ENCODE results near the gene OTUD6A. TPM values are rescaled to one million over a fixed set of nuclear protein-coding genes. Genes with fewer than 3 reads are reported as not detected.

The OTUD6A gene
- total and polyA plus RNA-seq, 9 of the 15 experiments (the other 6 are each of a cell fraction or from before 2014, with no cell fraction given): not detected

DNA sequence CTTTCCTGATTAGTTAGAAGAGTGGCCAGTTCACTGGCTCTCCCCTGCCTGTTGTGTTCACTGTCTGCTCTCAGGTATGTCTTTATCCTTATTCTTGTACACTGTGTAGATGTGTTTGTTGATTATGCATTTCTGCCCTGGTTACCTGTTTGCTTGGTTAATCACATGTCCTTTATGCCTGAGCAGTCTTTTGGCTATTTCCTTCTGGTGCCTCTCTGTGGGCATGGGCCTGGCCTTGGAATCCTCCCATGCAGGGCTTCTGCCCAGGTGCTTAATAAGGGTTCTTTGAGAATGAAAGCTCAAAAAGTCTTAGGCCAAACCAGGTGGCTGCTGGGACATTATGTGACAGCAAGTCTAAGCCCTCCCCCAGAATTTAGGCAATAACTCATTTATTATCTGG lies 26.5 kb downstream of the OTUD6A start:
- no peak for FAIRE-seq
- Histone ChIP-seq H3K27me3 (ENCODE audit: control insufficient read depth in 2 of 2, insufficient read depth in 2 of 2, low read length in 2 of 2) (peaks cover 0 to 8% of the 10 kb centered on the region in 2 experiments; a peak in 1 of 5 replicates), H3K9me3 (replicated peaks; ENCODE audit: control insufficient read depth, insufficient read depth, low read depth, low read length) (no peaks in the 10 kb centered on the region), H3K9ac (ENCODE audit: insufficient read depth in 1 of 2, low read depth in 2 of 2, low read length in 2 of 2) (no peak overlapping the region), H3K4me1 (replicated peaks in 1 of 2; ENCODE audit: control insufficient read depth in 2 of 2, insufficient read depth in 2 of 2, low read length in 2 of 2) (no peaks in the 10 kb centered on the region), H4K20me1 (replicated peaks; ENCODE audit: control insufficient read depth, insufficient read depth, low read length) (no peaks in the 10 kb centered on the region; the same call in 1 of the 2 replicates), H3K27ac (ENCODE audit: extremely low read depth, low read depth, low read length) (no peak overlapping the region), H3K79me2 (ENCODE audit: control insufficient read depth, insufficient read depth, low read length) (no peaks in the 10 kb centered on the region), H2AFZ (ENCODE audit: low read depth, low read length) (no peak overlapping the region), H3K36me3 (ENCODE audit: control insufficient read depth, insufficient read depth, low read length) (no peaks in the 10 kb centered on the region), H3K4me2 (ENCODE audit: insufficient read depth, low read length) (no peak overlapping the region), H3K9me1 (ENCODE audit: control insufficient read depth, insufficient read depth, low read length) (no peaks in the 10 kb centered on the region), H3K4me3 (no peak overlapping the region)
- no peak for ATAC-seq
- CTCF ChIA-PET (ENCODE audit: low intra/inter-chr PET ratio): no interaction called here
- BruUV-seq (replicated peaks): no TSS peak
- in situ Hi-C loops (cut with MboI) (no loop called here), intact Hi-C loops (cut with micrococcal nuclease) (no loop called here)
- POLR2A ChIA-PET: no interaction called here
- DNase-seq (ENCODE audit: extremely low read depth in 1 of 4, low spot score in 3 of 4): no peak
- no peak for TF ChIP-seq DIDO1 (tag; IDR thresholded peaks at IDR 0.05; ENCODE audit: low read depth)

GRCh38 chrX:70089604-70090297 lies 27.5 kb downstream of the OTUD6A start:
- ATAC-seq (no peak), FAIRE-seq (no peak), DNase-seq (ENCODE audit: extremely low read depth in 1 of 4, low spot score in 3 of 4) (no peak)
- Histone ChIP-seq H3K9ac (ENCODE audit: insufficient read depth in 1 of 2, low read depth in 2 of 2, low read length in 2 of 2) (no peak overlapping the region), H3K4me2 (ENCODE audit: insufficient read depth, low read length) (no peak overlapping the region), H3K9me1 (ENCODE audit: control insufficient read depth, insufficient read depth, low read length) (no peaks in the 10 kb centered on the region), H3K27me3 (ENCODE audit: control insufficient read depth in 2 of 2, insufficient read depth in 2 of 2, low read length in 2 of 2) (peaks cover 0 to 8% of the 10 kb centered on the region in 2 experiments; a peak in 1 of 5 replicates), H3K4me3 (no peak overlapping the region), H3K4me1 (replicated peaks in 1 of 2; ENCODE audit: control insufficient read depth in 2 of 2, insufficient read depth in 2 of 2, low read length in 2 of 2) (no peaks in the 10 kb centered on the region), H4K20me1 (replicated peaks; ENCODE audit: control insufficient read depth, insufficient read depth, low read length) (no peaks in the 10 kb centered on the region), H3K36me3 (ENCODE audit: control insufficient read depth, insufficient read depth, low read length) (no peaks in the 10 kb centered on the region), H3K27ac (ENCODE audit: extremely low read depth, low read depth, low read length) (no peak overlapping the region), H3K9me3 (replicated peaks; ENCODE audit: control insufficient read depth, insufficient read depth, low read depth, low read length) (no peaks in the 10 kb centered on the region), H3K79me2 (ENCODE audit: control insufficient read depth, insufficient read depth, low read length) (no peaks in the 10 kb centered on the region), H2AFZ (ENCODE audit: low read depth, low read length) (no peak overlapping the region)
- POLR2A ChIA-PET: no interaction called here
- CTCF ChIA-PET (ENCODE audit: low intra/inter-chr PET ratio): no interaction called here
- no TSS peak for BruUV-seq (replicated peaks)
- intact Hi-C loops (cut with micrococcal nuclease) (loop anchor here (10.0 kb wide), 1 partner anchor 1265 kb away; the partner anchor contains the start of gene EFNB1), in situ Hi-C loops (cut with MboI) (loop anchor here (10.0 kb wide), 1 partner anchor 595 kb away; no protein-coding TSS in a partner anchor)
- 0% methylated on average over 1 of the region's 1 CpG for WGBS (ENCODE audit: insufficient coverage, low coverage, missing lambda C conversion rate)
- TF ChIP-seq U2AF2 (optimal IDR thresholded peaks at IDR 0.05; ENCODE audit: low read depth, low read length) (no peak), HLTF (IDR thresholded peaks at IDR 0.05) (no peak), ELF1 (tag; IDR thresholded peaks at IDR 0.05) (no peak), CREB5 (CRISPR knock-in tag; IDR thresholded peaks at IDR 0.05) (no peak), ESRRB (CRISPR knock-in tag; IDR thresholded peaks at IDR 0.05; ENCODE audit: borderline replicate concordance) (no peak), PKNOX1 (IDR thresholded peaks at IDR 0.05) (no peak), ZNF217 (CRISPR knock-in tag; IDR thresholded peaks at IDR 0.05) (no peak), KDM1A (IDR thresholded peaks at IDR 0.05) (no peak), ZNF740 (CRISPR knock-in tag; IDR thresholded peaks at IDR 0.05) (no peak), ZNF740 (tag; IDR thresholded peaks at IDR 0.05) (no peak), RBM15 (IDR thresholded peaks at IDR 0.05; ENCODE audit: insufficient read depth, low read length) (no peak), MYBL2 (IDR thresholded peaks at IDR 0.05; ENCODE audit: low read depth) (no peak), MYBL2 (CRISPR knock-in tag; IDR thresholded peaks at IDR 0.05; ENCODE audit: borderline replicate concordance) (no peak)
